Osteoblast (primary cell): Measurements from ENCODE around the gene DIP2B. TPM values are rescaled to one million over a fixed set of nuclear protein-coding genes. Genes with fewer than 3 reads are reported as not detected.

Experiments used
- DNase-seq: peaks from one replicate; pipeline ENCODE4 v3.0.0; 2011; ENCODE audit warnings: low spot score, mixed read lengths; ENCODE audit not compliant: insufficient read length; ENCODE audit errors: missing footprints
- H2AFZ ChIP-seq: 2 replicates; pipeline ENCODE4 v1.6.0; 2011; ENCODE audit warnings: mild to moderate bottlenecking, low read length
- H3K27ac ChIP-seq: 2 replicates; pipeline ENCODE4 v1.5.1; 2011; ENCODE audit warnings: mild to moderate bottlenecking, low read depth, low read length, moderate library complexity
- H3K27me3 ChIP-seq: 2 replicates; pipeline ENCODE4 v1.6.0; 2012; ENCODE audit warnings: mild to moderate bottlenecking, control low read depth, inconsistent platforms, low read length, moderate library complexity; ENCODE audit not compliant: insufficient read depth
- H3K36me3 ChIP-seq: 2 replicates; pipeline ENCODE4 v1.5.1; 2011; ENCODE audit warnings: mild to moderate bottlenecking, low read length, control low read depth, moderate library complexity; ENCODE audit not compliant: insufficient read depth
- H3K4me1 ChIP-seq: 2 replicates; pipeline ENCODE4 v1.5.1; 2011; ENCODE audit warnings: mild to moderate bottlenecking, low read length, control low read depth, moderate library complexity; ENCODE audit not compliant: insufficient read depth
- H3K4me2 ChIP-seq: 2 replicates; pipeline ENCODE4 v1.6.0; 2011; ENCODE audit warnings: mild to moderate bottlenecking, low read length; ENCODE audit not compliant: insufficient read depth
- H3K4me3 ChIP-seq: fragments of 200-600 bp; sonication (generic); 3 replicates; pipeline ENCODE4 v1.5.1; 2012; ENCODE audit warnings: mild to moderate bottlenecking, low read length, inconsistent platforms; ENCODE audit not compliant: insufficient read depth
- H3K79me2 ChIP-seq: 2 replicates; pipeline ENCODE4 v1.6.0; 2012; ENCODE audit warnings: mild to moderate bottlenecking, low read length, control low read depth, inconsistent platforms; ENCODE audit not compliant: insufficient read depth
- H3K9me3 ChIP-seq: 2 replicates; pipeline ENCODE4 v1.5.1; 2011; ENCODE audit warnings: low read depth, low read length, control low read depth
- H4K20me1 ChIP-seq: 2 replicates; pipeline ENCODE4 v1.6.0; 2012; ENCODE audit warnings: mild to moderate bottlenecking, low read length, control low read depth; ENCODE audit not compliant: insufficient read depth
- total RNA-seq: library from RNA; depleted of rRNA; stranded (reverse); fragments of >200 nt; gene quantifications from 2 replicates; pipeline ENCODE4 v1.2.3, GENCODE V29; 2012
- TF ChIP-seq, protein P1 (sequence below): IDR thresholded peaks from 2 replicates; pipeline ENCODE4 v1.5.1; 2011; ENCODE audit warnings: mild to moderate bottlenecking, low read depth, low read length, moderate library complexity; ENCODE audit errors: extremely low read depth

Gene DIP2B
- total RNA-seq, 1 donor: 28.2 TPM

GRCh38 chr12:50786498-50787231 is 281.9 kb downstream of the DIP2B start:
- H2AFZ ChIP-seq: peak overlapping the region; percentile 68

GRCh38 chr12:50787618-50788017 is 282.8 kb downstream of the DIP2B start:
- Histone ChIP-seq H4K20me1 (peaks cover 3% of the 10 kb centered on the region), H3K36me3 (peaks cover 5% of the 10 kb centered on the region), H3K27me3 (no peaks in the 10 kb centered on the region), H3K9me3 (no peaks in the 10 kb centered on the region), H3K4me2 (no peak overlapping the region), H3K79me2 (peaks cover 38% of the 10 kb centered on the region), H3K4me3 (no peak overlapping the region), H3K27ac (peak overlapping the region; percentile 92), H2AFZ (no peak overlapping the region), H3K4me1 (peaks cover 26% of the 10 kb centered on the region)
- TF ChIP-seq, protein P1, sequence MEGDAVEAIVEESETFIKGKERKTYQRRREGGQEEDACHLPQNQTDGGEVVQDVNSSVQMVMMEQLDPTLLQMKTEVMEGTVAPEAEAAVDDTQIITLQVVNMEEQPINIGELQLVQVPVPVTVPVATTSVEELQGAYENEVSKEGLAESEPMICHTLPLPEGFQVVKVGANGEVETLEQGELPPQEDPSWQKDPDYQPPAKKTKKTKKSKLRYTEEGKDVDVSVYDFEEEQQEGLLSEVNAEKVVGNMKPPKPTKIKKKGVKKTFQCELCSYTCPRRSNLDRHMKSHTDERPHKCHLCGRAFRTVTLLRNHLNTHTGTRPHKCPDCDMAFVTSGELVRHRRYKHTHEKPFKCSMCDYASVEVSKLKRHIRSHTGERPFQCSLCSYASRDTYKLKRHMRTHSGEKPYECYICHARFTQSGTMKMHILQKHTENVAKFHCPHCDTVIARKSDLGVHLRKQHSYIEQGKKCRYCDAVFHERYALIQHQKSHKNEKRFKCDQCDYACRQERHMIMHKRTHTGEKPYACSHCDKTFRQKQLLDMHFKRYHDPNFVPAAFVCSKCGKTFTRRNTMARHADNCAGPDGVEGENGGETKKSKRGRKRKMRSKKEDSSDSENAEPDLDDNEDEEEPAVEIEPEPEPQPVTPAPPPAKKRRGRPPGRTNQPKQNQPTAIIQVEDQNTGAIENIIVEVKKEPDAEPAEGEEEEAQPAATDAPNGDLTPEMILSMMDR: no peak
- DNase-seq: no peak

More at GRCh38 chr12:50786498-50787231, 281.9 kb downstream of the DIP2B start:
- Histone ChIP-seq H3K4me2 (peak overlapping the region; percentile 78), H3K36me3 (peaks cover 10% of the 10 kb centered on the region), H3K27ac (peak overlapping the region; percentile 92), H3K4me3 (peak overlapping the region; percentile 24), H3K79me2 (peaks cover 41% of the 10 kb centered on the region), H3K9me3 (no peaks in the 10 kb centered on the region), H3K27me3 (no peaks in the 10 kb centered on the region), H4K20me1 (peaks cover 3% of the 10 kb centered on the region), H3K4me1 (peaks cover 26% of the 10 kb centered on the region)
- peak; percentile 43 for DNase-seq
- TF ChIP-seq, protein P1: no peak

DNA sequence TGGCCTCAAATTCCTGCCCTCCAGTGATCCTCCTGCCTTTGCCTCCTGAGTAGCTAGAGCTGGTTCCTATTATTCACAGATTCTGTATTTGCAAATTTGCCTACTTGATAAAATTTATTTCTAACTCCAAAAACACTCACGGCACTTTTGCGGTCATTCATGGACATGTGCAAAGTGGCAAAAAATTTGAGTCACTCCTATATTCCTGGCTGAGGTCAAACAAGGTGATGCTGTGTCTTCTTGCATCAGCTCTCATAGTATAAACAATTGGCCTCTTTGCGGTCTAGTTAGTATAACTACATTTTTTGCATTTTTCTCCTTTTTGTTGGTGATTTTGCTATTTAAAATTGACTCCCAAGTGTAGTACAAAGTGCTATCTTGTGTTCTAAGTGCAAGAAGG is 283.8 kb downstream of the DIP2B start:
- no peak overlapping the region for H2AFZ ChIP-seq
- H3K27ac ChIP-seq: peak overlapping the region; percentile 40
- no peaks in the 10 kb centered on the region for H3K36me3 ChIP-seq
- peak; percentile 18 for DNase-seq
- no peak overlapping the region for H3K4me3 ChIP-seq
- no peak overlapping the region for H3K4me2 ChIP-seq
- peaks cover 3% of the 10 kb centered on the region for H4K20me1 ChIP-seq
- H3K4me1 ChIP-seq: peaks cover 26% of the 10 kb centered on the region
- no peaks in the 10 kb centered on the region for H3K9me3 ChIP-seq
- peaks cover 38% of the 10 kb centered on the region for H3K79me2 ChIP-seq
- TF ChIP-seq, protein P1: no peak
- no peaks in the 10 kb centered on the region for H3K27me3 ChIP-seq

GRCh38 chr12:50790081-50790480 is 285.3 kb downstream of the DIP2B start:
- Histone ChIP-seq H3K27me3 (no peaks in the 10 kb centered on the region), H3K79me2 (peaks cover 34% of the 10 kb centered on the region), H3K27ac (no peak overlapping the region), H3K4me1 (peaks cover 26% of the 10 kb centered on the region), H4K20me1 (peaks cover 3% of the 10 kb centered on the region), H3K4me3 (no peak overlapping the region), H3K9me3 (no peaks in the 10 kb centered on the region), H2AFZ (no peak overlapping the region), H3K4me2 (no peak overlapping the region), H3K36me3 (no peaks in the 10 kb centered on the region)
- TF ChIP-seq, protein P1: no peak
- DNase-seq: no peak
